GM23248 (cell line): ENCODE data around the gene SIGLEC5. TPM values are rescaled to one million over a fixed set of nuclear protein-coding genes. Genes with fewer than 3 reads are reported as not detected.

Experiments
- DNase-seq: peaks from one replicate; pipeline ENCODE4 v3.0.0-alpha.2; 2015
- H2AFZ ChIP-seq: fragments of 200-600 bp; sonication (generic); 2 replicates; pipeline ENCODE4 v1.6.1; 2016; ENCODE audit warnings: antibody characterized with exemption
- H3F3A ChIP-seq: fragments of 200-600 bp; sonication (generic); 2 replicates; pipeline ENCODE4 v1.6.1; 2016; ENCODE audit warnings: mild to moderate bottlenecking, antibody characterized with exemption, mixed run types; ENCODE audit not compliant: insufficient read depth
- H3K27ac ChIP-seq: fragments of 200-600 bp; sonication (generic); 2 replicates; pipeline ENCODE4 v1.5.1; 2016; ENCODE audit warnings: mild to moderate bottlenecking
- H3K27me3 ChIP-seq: fragments of 200-600 bp; sonication (generic); replicated peaks from 2 replicates; pipeline ENCODE4 v1.6.1; 2016; ENCODE audit warnings: mild to moderate bottlenecking; ENCODE audit not compliant: insufficient read depth
- H3K36me3 ChIP-seq: fragments of 200-600 bp; sonication (generic); 2 replicates; pipeline ENCODE4 v1.6.1; 2016; ENCODE audit warnings: low read depth, mild to moderate bottlenecking
- H3K4me1 ChIP-seq: fragments of 200-600 bp; sonication (generic); 2 replicates; pipeline ENCODE4 v1.6.1; 2016; ENCODE audit warnings: mild to moderate bottlenecking; ENCODE audit not compliant: insufficient read depth
- H3K4me2 ChIP-seq: fragments of 200-600 bp; sonication (generic); one replicate; pipeline ENCODE4 v1.6.1; 2016; ENCODE audit warnings: mild to moderate bottlenecking; ENCODE audit not compliant: unreplicated experiment
- H3K4me3 ChIP-seq: fragments of 200-600 bp; sonication (generic); 2 replicates; pipeline ENCODE4 v1.5.1; 2016; ENCODE audit warnings: mild to moderate bottlenecking
- H3K79me2 ChIP-seq: fragments of 200-600 bp; sonication (generic); 2 replicates; pipeline ENCODE4 v1.6.1; 2016; ENCODE audit warnings: mild to moderate bottlenecking; ENCODE audit not compliant: insufficient read depth
- H3K9ac ChIP-seq: fragments of 200-600 bp; sonication (generic); 2 replicates; pipeline ENCODE4 v1.6.1; 2016; ENCODE audit warnings: mild to moderate bottlenecking
- H3K9me2 ChIP-seq: fragments of 200-600 bp; sonication (generic); 2 replicates; pipeline ENCODE4 v1.6.1; 2016; ENCODE audit warnings: mixed run types, mild to moderate bottlenecking, moderate library complexity; ENCODE audit not compliant: insufficient read depth
- H3K9me3 ChIP-seq: fragments of 200-600 bp; sonication (generic); one replicate; pipeline ENCODE4 v1.6.1; 2017; ENCODE audit warnings: low read depth
- H4K20me1 ChIP-seq: fragments of 200-600 bp; sonication (generic); 2 replicates; pipeline ENCODE4 v1.6.0; 2016; ENCODE audit not compliant: insufficient read depth
- EZH2 ChIP-seq: fragments of 200-600 bp; sonication (generic); IDR thresholded peaks from 2 replicates; pipeline ENCODE4 v1.6.1; 2018; ENCODE audit warnings: antibody characterized with exemption, mild to moderate bottlenecking; ENCODE audit not compliant: insufficient read depth, poor library complexity, severe bottlenecking
- EZH2phosphoT487 ChIP-seq: fragments of 200-600 bp; sonication (generic); IDR thresholded peaks from 2 replicates; pipeline ENCODE4 v1.6.1; 2018; ENCODE audit warnings: antibody characterized with exemption, moderate library complexity, mild to moderate bottlenecking, low read depth; ENCODE audit not compliant: insufficient read depth
- WGBS, 2 experiments: methylation state at CpG; one replicate each; pipeline ENCODE4 v1.1.6; 2015 to 2017; ENCODE audit warnings: low lambda C conversion rate in 2 of 2, low coverage in 1 of 2; ENCODE audit errors: missing lambda C conversion rate in 2 of 2; 5-methylcytosine and 5-hydroxymethylcytosine counted together
- in situ Hi-C: fragments of 300-500 bp; cut with MboI; formaldehyde crosslinking; loops from 2 replicates; pipeline ENCODE4 v1.15.0; 2020
- polyA plus RNA-seq: library from polyadenylated mRNA; unstranded; fragments of >200 nt; fragmentation: Nextera tagmentation; extraction: Ambion mirVana; gene quantifications from 2 replicates; pipeline ENCODE4 v1.2.1, GENCODE V29; 2016
- total RNA-seq: library from RNA; depleted of rRNA; stranded (reverse); fragments of >200 nt; shearing (Covaris generic); gene quantifications from 2 replicates; pipeline ENCODE4 v1.2.3, GENCODE V29; 2014

SIGLEC5 gene
- total and polyA plus RNA-seq, 2 experiments from 2014 or later = not detected

- H3K9me2 ChIP-seq = no peaks in the 10 kb centered on the region
- H3F3A ChIP-seq = no peaks in the 10 kb centered on the region
- H3K4me3 ChIP-seq = no peak overlapping the region
- H4K20me1 ChIP-seq = no peaks in the 10 kb centered on the region
- H3K27ac ChIP-seq = no peak overlapping the region
- no peaks in the 10 kb centered on the region for H3K9me3 ChIP-seq
- H3K4me1 ChIP-seq = no peaks in the 10 kb centered on the region
- in situ Hi-C loops = no loop called here
- no peak for TF ChIP-seq EZH2
- no peak for TF ChIP-seq EZH2phosphoT487
- H3K36me3 ChIP-seq = no peaks in the 10 kb centered on the region
- H3K9ac ChIP-seq = no peak overlapping the region
- no peak overlapping the region for H2AFZ ChIP-seq
- no peak overlapping the region for H3K4me2 ChIP-seq
- 18 to 27% methylated on average over 4 of the region's 4 CpGs for WGBS, 2 experiments
- H3K79me2 ChIP-seq = no peaks in the 10 kb centered on the region
- peaks cover 9% of the 10 kb centered on the region; the same call in 1 of the 2 replicates for H3K27me3 ChIP-seq
- DNase-seq = no peak
Observed at GRCh38 chr19:51639916-51640315, 9.7 kb upstream of the SIGLEC5 start.

- Histone ChIP-seq H4K20me1 (no peaks in the 10 kb centered on the region), H3K36me3 (no peaks in the 10 kb centered on the region), H3K27me3 (peaks cover 9% of the 10 kb centered on the region; the same call in 1 of the 2 replicates), H3K79me2 (no peaks in the 10 kb centered on the region), H3F3A (no peaks in the 10 kb centered on the region), H3K9me3 (no peaks in the 10 kb centered on the region), H3K27ac (no peak overlapping the region), H3K9ac (no peak overlapping the region), H3K4me3 (no peak overlapping the region), H2AFZ (no peak overlapping the region), H3K4me2 (no peak overlapping the region), H3K4me1 (no peaks in the 10 kb centered on the region), H3K9me2 (no peaks in the 10 kb centered on the region)
- TF ChIP-seq EZH2 = no peak
- TF ChIP-seq EZH2phosphoT487 = no peak
- in situ Hi-C loops = no loop called here
- DNase-seq = peak; percentile 36
- WGBS, 2 experiments = 4 to 10% methylated on average over 5 of the region's 5 CpGs
Observed at GRCh38 chr19:51637362-51637978, 7.3 kb upstream of the SIGLEC5 start.

- Histone ChIP-seq H3K36me3 (no peaks in the 10 kb centered on the region), H3K4me1 (no peaks in the 10 kb centered on the region), H2AFZ (no peak overlapping the region), H3K4me3 (no peak overlapping the region), H3K9me2 (no peaks in the 10 kb centered on the region), H3K27me3 (peaks cover 9% of the 10 kb centered on the region; the same call in 1 of the 2 replicates), H3K4me2 (no peak overlapping the region), H3F3A (no peaks in the 10 kb centered on the region), H3K79me2 (no peaks in the 10 kb centered on the region), H3K9me3 (no peaks in the 10 kb centered on the region), H4K20me1 (no peaks in the 10 kb centered on the region), H3K27ac (no peak overlapping the region), H3K9ac (no peak overlapping the region)
- WGBS, 2 experiments = 21 to 27% methylated on average over 5 of the region's 5 CpGs
- in situ Hi-C loops = no loop called here
- DNase-seq = no peak
- TF ChIP-seq EZH2 = no peak
- TF ChIP-seq EZH2phosphoT487 = no peak
Observed at GRCh38 chr19:51632126-51632525, 1.9 kb upstream of the SIGLEC5 start.

GRCh38 chr19:51628153-51628939 lies 1.9 kb downstream of the SIGLEC5 start:
- Histone ChIP-seq H3K9ac (no peak overlapping the region), H4K20me1 (no peaks in the 10 kb centered on the region), H3K4me3 (no peak overlapping the region), H3K27me3 (peaks cover 23% of the 10 kb centered on the region), H3K27ac (no peak overlapping the region), H3K9me3 (no peaks in the 10 kb centered on the region), H3F3A (no peaks in the 10 kb centered on the region), H3K4me2 (no peak overlapping the region), H2AFZ (no peak overlapping the region), H3K79me2 (no peaks in the 10 kb centered on the region), H3K4me1 (no peaks in the 10 kb centered on the region), H3K9me2 (0 out of 2 replicates have a peak, but pooled peaks cover 2% of the 10 kb centered on the region), H3K36me3 (no peaks in the 10 kb centered on the region)
- WGBS, 2 experiments = 29 to 37% methylated on average over 13 to 14 of the region's 14 CpGs
- no peak for TF ChIP-seq EZH2
- TF ChIP-seq EZH2phosphoT487 = no peak
- no peak for DNase-seq
- in situ Hi-C loops = no loop called here
